ENCODE data around the gene BCL11A.

GRCh38 chr2:60598271-60598670, 44.8 kb upstream of the BCL11A start:
- TF ChIP-seq CTCF (IDR thresholded peaks at IDR 0.05) (no peak), POLR2A (IDR thresholded peaks at IDR 0.05) (no peak)
